GM12891 (cell line): ENCODE measurements around the gene UBAC1.

ENCODE experiments used
- POLR2A ChIP-seq: IDR thresholded peaks from 2 replicates; pipeline ENCODE4 v1.6.1; 2011; ENCODE audit warnings: low read depth, low read length, control low read depth
- TAF1 ChIP-seq: IDR thresholded peaks from 2 replicates; pipeline ENCODE4 v1.6.1; 2011; ENCODE audit warnings: low read depth, low read length, control low read depth

DNA sequence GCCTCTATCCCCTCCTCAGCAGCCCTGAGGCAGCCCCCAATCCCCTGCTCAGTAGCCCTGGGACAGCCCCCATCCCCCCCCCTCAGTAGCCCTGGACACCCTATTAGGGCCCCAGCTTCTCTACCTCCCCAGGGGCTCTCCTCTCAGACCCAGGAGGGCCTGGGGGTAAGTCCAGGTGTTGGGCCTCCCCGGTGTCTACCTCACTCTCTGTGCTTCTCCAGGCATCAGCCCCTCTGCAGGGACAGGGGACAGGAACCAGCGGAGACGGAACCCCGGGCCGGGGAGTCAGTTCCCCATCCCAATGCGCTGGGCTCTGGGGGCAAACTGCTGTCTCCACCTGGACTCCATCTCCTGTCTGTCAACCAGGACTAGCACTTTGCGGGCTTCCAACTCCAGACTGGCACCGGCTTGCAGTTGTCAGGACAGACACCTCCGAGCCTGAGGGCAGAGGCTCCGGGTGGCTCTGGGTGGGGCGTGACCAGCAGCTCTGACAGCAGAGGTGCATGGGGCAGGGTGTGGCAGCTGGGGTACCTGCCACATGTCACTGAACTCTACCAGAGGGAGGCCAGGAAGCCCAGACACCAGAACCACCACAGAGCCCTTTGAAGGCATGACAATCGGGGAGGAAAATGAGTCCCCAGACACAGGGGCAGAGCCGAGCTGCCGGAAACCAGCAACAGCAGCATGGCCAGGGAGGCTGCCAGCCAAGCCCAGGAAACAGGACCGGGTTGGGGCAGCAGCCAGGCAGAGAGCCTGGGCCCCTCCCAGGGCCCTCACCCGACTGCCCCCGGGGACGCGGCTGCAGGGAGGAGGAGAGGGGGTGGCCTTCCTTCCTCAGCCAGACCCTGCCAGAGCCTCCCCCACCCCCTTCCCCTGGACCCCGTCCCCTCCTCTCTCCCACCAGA is 17.7 kb upstream of the UBAC1 start:
- TF ChIP-seq TAF1, result no peak
- no peak for TF ChIP-seq POLR2A
